ENCODE measurements around the gene ECM2. TPM values are rescaled to one million over a fixed set of nuclear protein-coding genes. Genes with fewer than 3 reads are reported as not detected.

The ECM2 gene
- total RNA-seq, 6 donors from 2014 or later = 2.1 to 11.3 (median 8.5) TPM

DNA sequence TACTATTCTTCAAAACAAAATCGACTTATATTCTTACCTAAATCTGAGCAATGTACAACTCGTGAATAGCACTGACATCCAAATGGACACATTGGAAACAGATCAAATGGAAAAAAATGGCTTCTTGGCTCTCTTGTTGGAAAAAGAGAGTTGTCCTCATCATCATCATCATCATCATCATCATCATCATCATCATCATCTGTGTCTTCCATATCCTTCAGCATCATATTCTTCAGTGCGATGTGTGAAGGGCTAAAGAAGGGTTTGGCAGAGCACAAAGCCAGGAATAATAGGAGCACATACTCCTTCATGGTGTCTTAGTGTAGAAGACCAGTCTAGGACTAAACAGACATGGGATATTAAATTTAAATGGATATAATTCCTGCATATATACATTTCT lies 61.2 kb downstream of the ECM2 start:
- no peaks in the 10 kb centered on the region for H3K27me3 ChIP-seq
- DNase-seq (no peak), ATAC-seq (ENCODE audit: low FRiP score in 2 of 2) (no peak)
- no peaks in the 10 kb centered on the region for H3K9me3 ChIP-seq
- no peak overlapping the region for H3K27ac ChIP-seq
- 89 to 90% methylated on average over 3 of the region's 3 CpGs for WGBS, 2 donors
- H3K4me3 ChIP-seq = no peak overlapping the region
- no peaks in the 10 kb centered on the region for H3K36me3 ChIP-seq
- peaks cover 0 to 2% (median 0%) of the 10 kb centered on the region in 4 donors for H3K4me1 ChIP-seq
- TF ChIP-seq POLR2A (IDR thresholded peaks at IDR 0.05) (no peak), EP300 (IDR thresholded peaks at IDR 0.05) (no peak), POLR2AphosphoS5 (IDR thresholded peaks at IDR 0.05) (no peak)
- TF ChIP-seq, protein P1, sequence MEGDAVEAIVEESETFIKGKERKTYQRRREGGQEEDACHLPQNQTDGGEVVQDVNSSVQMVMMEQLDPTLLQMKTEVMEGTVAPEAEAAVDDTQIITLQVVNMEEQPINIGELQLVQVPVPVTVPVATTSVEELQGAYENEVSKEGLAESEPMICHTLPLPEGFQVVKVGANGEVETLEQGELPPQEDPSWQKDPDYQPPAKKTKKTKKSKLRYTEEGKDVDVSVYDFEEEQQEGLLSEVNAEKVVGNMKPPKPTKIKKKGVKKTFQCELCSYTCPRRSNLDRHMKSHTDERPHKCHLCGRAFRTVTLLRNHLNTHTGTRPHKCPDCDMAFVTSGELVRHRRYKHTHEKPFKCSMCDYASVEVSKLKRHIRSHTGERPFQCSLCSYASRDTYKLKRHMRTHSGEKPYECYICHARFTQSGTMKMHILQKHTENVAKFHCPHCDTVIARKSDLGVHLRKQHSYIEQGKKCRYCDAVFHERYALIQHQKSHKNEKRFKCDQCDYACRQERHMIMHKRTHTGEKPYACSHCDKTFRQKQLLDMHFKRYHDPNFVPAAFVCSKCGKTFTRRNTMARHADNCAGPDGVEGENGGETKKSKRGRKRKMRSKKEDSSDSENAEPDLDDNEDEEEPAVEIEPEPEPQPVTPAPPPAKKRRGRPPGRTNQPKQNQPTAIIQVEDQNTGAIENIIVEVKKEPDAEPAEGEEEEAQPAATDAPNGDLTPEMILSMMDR (IDR thresholded peaks at IDR 0.05) = no peak

DNA sequence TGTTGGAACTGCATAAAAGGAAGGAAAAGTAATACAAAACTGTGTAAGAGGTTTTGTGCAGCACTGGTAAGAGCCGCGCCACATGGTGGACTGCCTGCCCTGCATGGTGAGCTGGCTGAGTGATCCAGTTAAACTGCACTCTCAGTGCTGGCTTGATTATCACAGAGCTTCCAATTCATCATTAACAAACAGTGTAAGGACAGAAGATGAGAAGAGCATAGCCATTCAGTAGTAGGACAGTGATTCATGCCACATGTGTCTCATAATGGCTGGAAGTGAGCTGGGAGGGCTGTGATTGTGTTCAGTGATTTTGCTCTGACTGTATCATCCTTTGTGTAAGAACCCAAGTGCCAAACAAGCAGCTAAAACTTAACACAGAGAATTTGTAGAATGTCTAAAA lies 67.6 kb downstream of the ECM2 start:
- no peak for ATAC-seq (ENCODE audit: low FRiP score in 2 of 2)
- no peak for DNase-seq
- Histone ChIP-seq H3K27ac (no peak overlapping the region), H3K36me3 (no peaks in the 10 kb centered on the region), H3K4me3 (no peak overlapping the region), H3K9me3 (no peaks in the 10 kb centered on the region), H3K27me3 (no peaks in the 10 kb centered on the region), H3K4me1 (no peaks in the 10 kb centered on the region)
- no peak for TF ChIP-seq POLR2A (IDR thresholded peaks at IDR 0.05)
- no peak for TF ChIP-seq EP300 (IDR thresholded peaks at IDR 0.05)
- no peak for TF ChIP-seq POLR2AphosphoS5 (IDR thresholded peaks at IDR 0.05)
- TF ChIP-seq, protein P1 (IDR thresholded peaks at IDR 0.05) = no peak
- 86 to 98% methylated on average over 2 of the region's 2 CpGs for WGBS, 2 donors

DNA sequence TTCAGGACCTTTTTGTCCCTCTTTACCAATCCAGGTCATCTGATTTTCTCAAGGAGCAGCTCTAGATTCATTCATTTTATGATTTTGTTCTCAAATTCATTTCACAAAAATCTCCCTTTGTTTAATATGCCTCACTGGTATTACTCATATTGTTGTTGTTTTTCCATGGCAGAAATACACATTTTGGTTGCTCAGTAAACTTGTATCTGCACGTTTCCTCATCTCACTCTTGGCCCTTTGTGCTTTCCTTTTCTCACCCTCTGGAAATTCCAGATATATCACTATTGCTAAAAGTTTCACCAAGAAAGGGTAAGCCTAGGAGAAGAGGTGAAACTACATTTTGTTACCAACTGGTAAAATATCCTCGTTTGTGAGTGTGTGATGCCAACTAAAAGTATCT lies 68.3 kb downstream of the ECM2 start:
- Histone ChIP-seq H3K27me3 (no peaks in the 10 kb centered on the region), H3K27ac (no peak overlapping the region), H3K4me3 (no peak overlapping the region), H3K9me3 (no peaks in the 10 kb centered on the region), H3K36me3 (no peaks in the 10 kb centered on the region), H3K4me1 (no peaks in the 10 kb centered on the region)
- ATAC-seq (ENCODE audit: low FRiP score in 2 of 2) (no peak), DNase-seq (no peak)
- WGBS, 2 donors = 89 to 94% methylated on average over 2 of the region's 2 CpGs
- TF ChIP-seq EP300 (IDR thresholded peaks at IDR 0.05) = no peak
- TF ChIP-seq, protein P1 (IDR thresholded peaks at IDR 0.05) = no peak
- TF ChIP-seq POLR2A (IDR thresholded peaks at IDR 0.05) = no peak
- no peak for TF ChIP-seq POLR2AphosphoS5 (IDR thresholded peaks at IDR 0.05)

DNA sequence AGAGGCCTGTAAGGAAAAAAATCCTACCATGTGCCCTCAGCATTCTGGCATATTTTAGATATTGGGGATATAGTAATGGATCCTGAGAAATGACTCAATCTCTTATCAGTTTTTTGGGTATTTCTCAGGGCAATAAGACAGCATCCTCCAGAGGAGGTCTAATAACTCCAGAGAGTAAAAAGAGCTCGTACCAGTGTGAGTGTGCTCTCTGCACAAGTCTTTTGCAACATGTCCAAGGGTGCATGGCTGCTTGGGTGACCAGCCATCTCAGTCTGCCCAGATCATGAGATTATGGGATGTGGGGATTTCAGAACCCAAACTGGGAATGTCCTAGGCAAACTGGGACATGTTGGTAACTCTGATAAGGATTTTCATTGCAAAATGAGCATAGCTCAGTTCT lies 68.7 kb downstream of the ECM2 start:
- TF ChIP-seq, protein P1 (IDR thresholded peaks at IDR 0.05) = no peak
- TF ChIP-seq POLR2A (IDR thresholded peaks at IDR 0.05) (no peak), EP300 (IDR thresholded peaks at IDR 0.05) (no peak), POLR2AphosphoS5 (IDR thresholded peaks at IDR 0.05) (no peak)
- no peaks in the 10 kb centered on the region for H3K9me3 ChIP-seq
- H3K4me1 ChIP-seq = no peaks in the 10 kb centered on the region
- no peaks in the 10 kb centered on the region for H3K27me3 ChIP-seq
- no peak overlapping the region for H3K27ac ChIP-seq
- no peak for ATAC-seq (ENCODE audit: low FRiP score in 2 of 2)
- H3K36me3 ChIP-seq = no peaks in the 10 kb centered on the region
- H3K4me3 ChIP-seq = no peak overlapping the region
- 85 to 88% methylated on average over 1 of the region's 1 CpG for WGBS, 2 donors
- no peak for DNase-seq

DNA sequence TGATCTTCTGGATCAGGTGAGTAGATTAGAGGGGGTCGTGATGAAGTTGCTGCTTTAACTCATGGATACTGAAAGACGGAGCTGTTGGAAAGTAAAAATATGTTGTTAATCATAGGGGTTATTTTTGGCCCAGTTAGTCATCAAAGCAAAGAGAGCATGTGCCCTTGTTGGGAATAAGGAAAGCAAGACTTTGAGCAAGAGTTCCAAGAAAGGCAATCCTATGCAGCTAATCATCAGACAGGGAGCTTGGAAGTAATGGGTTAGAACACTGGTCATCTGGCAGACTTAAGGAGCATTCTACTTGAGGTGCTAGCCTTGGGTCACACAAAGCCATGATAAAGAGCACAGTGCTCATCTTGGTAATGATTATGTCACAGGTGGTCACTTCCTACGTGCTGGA lies 71.8 kb downstream of the ECM2 start:
- peak in 1 of 2 donors; percentile 36 for ATAC-seq (ENCODE audit: low FRiP score in 2 of 2)
- H3K27ac ChIP-seq = peak overlapping the region in 1 of 4 donors; percentile 20
- no peaks in the 10 kb centered on the region for H3K36me3 ChIP-seq
- H3K9me3 ChIP-seq = no peaks in the 10 kb centered on the region
- no peak for DNase-seq
- H3K4me3 ChIP-seq = no peak overlapping the region
- no peaks in the 10 kb centered on the region for H3K27me3 ChIP-seq
- TF ChIP-seq, protein P1 (IDR thresholded peaks at IDR 0.05) = no peak
- no peaks in the 10 kb centered on the region for H3K4me1 ChIP-seq
- 82 to 88% methylated on average over 3 of the region's 3 CpGs for WGBS, 2 donors

Measured in upper lobe of left lung (tissue), 6 donors.